Gastroesophageal sphincter (tissue), 3 donors: ENCODE results near the gene TMEM242.

Source experiments
- CTCF ChIP-seq, 4 experiments: fragments of 200-600 bp in 2 of 4; fragments of 450-650 bp in 2 of 4; sonication (generic) in 1 of 4; IDR thresholded peaks; one replicate each; pipeline ENCODE4 v1.5.1; 2017 to 2019; ENCODE audit warnings: antibody characterized with exemption in 4 of 4, mild to moderate bottlenecking in 2 of 4, moderate library complexity in 2 of 4
- EP300 ChIP-seq: sonication (generic); formaldehyde crosslinking; IDR thresholded peaks from one replicate; pipeline ENCODE4 v1.6.1; 2017; ENCODE audit warnings: antibody characterized with exemption, mild to moderate bottlenecking
- POLR2A ChIP-seq, 2 donors: fragments of 450-650 bp; IDR thresholded peaks; one replicate each; pipeline ENCODE4 v1.6.1; 2017; ENCODE audit warnings: antibody characterized with exemption in 2 of 2, mild to moderate bottlenecking in 2 of 2, moderate library complexity in 1 of 2

- TF ChIP-seq CTCF (IDR thresholded peaks at IDR 0.05) (no peak), EP300 (no peak), POLR2A (IDR thresholded peaks at IDR 0.05) (no peak)
Measured at GRCh38 chr6:157278171-157278570, 45.1 kb downstream of the TMEM242 start.
